HG03159 (cell line): ENCODE measurements around the gene USH1G.
"Not testable (repeated sequence)": the region's sequence is repeated elsewhere in the genome, so short reads cannot be mapped to it uniquely, and the experiment has no call there.

Source experiments
- ATAC-seq: cut with Tn5 transposase; IDR thresholded peaks from one replicate; pipeline ENCODE4 v1.9.1; 2021; ENCODE audit warnings: mild to moderate bottlenecking, moderate library complexity; ENCODE audit not compliant: unreplicated experiment

USH1G gene

DNA sequence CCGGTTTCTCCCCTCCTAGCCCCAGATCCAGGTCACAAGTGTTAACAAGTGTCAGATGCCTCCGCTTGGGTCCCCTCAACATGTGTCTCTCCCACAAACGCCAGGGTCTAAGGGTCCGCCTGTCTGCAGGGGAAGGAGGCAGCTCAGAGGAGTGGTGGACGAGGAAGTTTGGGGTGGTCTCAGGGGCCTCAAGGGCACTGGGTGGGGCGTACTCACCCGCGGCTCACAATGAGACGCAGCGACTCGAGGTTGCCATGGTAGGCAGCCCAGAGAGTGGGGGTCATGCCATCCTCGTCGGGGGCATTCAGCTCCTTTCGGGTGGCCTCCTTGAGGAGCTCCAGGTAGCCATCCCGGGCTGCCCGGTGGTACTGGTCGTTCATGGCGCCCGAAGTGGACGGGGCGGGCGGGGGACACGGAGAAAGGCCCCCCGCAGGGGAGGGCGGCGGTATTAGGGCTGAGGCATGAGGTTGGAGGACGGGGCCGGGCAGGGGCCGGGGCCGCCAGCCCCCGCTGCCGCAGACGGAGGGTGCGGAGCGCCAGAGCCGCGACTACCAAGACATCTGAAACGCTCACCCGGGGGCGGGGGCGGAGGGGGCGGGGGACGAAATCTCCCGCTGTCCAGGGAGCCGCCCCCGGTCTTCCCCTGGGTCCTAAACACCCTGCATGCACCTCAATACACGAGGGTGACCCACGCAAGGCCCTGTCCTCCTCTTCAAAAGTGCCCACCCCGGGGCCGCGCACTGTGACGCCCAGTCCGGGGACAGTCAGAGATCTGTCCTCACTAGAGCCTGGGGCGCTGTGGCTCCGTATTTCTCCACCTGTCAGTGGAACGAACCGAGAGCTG lies at the start of gene USH1G:
Gene USH1G, minus strand, starts transcription at position 562 of the 844 bp plus-strand sequence. Its CDS starts 182 bp downstream, at position 380.
- no peak for ATAC-seq

GRCh38 chr17:74972107-74972972 lies 49.3 kb upstream of the USH1G start, which contains the start of gene HID1:
TSS of gene HID1 (minus strand) at chr17:74972759. CDS start at chr17:74972656, 103 bp downstream.
- ATAC-seq: no peak

DNA sequence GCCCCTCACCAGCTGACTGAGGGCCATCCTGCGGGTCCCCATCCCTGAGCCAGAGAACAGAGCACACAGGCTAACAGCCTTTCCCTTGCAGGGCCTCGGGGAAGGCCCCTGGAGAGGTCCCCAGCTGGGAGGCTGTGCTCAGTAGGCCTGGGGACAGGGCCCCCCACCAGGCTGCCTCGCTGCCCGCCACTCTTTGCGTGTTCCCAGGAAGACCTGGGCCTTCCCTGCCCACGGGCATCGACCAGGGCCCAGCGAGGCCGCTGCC lies 48.7 kb upstream of the USH1G start:
- ATAC-seq: no peak

GRCh38 chr17:74971069-74971841 lies 48.2 kb upstream of the USH1G start:
- ATAC-seq: no peak

- ATAC-seq: no peak
Measured at GRCh38 chr17:74970395-74970794, 47.3 kb upstream of the USH1G start.

GRCh38 chr17:74969501-74969900 lies 46.4 kb upstream of the USH1G start:
- not testable (repeated sequence) for ATAC-seq

- no peak for ATAC-seq
Measured at GRCh38 chr17:74968361-74968780, 45.3 kb upstream of the USH1G start.

DNA sequence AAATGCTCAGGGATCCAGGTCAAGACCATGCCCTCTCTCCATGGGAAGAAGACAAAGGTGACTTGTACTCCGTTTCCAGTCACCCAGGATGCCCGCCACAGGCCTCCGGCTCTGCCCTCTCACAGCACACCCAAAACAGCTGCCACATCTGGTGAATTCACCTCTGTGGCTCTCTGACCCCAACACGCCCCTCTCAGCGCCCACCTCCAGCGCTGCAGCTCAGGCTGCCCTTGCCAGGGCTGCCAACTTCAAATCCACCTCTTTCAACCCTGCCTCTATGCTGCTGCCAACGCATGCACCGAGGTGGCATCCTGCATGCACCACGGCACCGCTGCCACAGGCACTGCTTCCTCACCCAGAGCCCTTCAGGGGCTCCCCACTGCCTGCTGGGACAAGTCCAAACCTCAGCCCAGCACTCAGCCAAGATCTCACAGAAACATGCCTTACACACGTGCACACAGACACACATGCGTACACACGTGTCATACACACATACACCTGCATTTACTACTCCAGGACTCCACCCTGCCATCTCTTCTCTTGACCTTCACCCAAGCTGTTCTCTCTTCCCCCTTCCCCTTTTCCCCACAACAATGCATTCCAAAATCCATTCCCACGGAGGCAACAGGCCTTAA lies 42.0 kb upstream of the USH1G start:
- no peak for ATAC-seq

GRCh38 chr17:74964246-74964761 lies 41.2 kb upstream of the USH1G start:
- no peak for ATAC-seq

GRCh38 chr17:74963656-74964055 lies 40.6 kb upstream of the USH1G start:
- ATAC-seq: no peak

DNA sequence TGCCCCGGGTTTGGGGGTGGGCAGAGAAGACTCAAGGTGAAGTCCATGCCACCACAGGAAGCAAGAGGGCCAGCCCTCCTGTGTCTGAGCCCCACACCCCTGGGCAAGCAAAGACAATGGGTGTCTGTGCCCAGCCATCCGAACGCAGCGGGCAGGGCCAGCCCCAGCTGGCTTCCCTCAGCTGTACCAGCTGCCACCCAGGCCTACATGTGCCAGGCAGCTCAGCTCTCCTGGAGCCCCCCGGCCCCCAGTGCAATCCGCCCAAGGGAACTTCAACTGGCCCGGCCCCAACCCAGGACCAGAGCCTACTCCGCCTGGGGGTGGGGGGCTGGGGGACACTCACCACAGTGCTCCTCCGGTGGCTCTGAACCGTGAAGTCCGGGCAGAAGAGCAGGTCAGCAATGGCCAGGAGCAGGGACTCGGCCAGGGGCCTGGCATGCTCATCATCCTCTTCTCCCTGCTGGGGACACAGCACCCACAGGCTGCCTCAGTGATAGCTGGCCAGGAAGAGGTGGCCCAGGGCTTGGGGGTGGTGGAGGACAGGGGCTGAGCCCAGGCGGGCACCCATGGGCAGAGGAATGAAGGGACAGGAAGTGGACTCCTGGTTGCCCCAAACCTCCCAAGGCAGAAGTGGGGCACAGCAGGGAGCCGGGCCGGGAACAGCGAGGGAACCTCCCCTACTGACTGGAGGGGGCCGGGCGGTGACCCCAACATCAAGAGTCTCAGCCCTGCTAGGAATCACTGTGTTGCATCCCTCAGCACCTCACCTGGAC lies 39.8 kb upstream of the USH1G start:
- no peak for ATAC-seq

DNA sequence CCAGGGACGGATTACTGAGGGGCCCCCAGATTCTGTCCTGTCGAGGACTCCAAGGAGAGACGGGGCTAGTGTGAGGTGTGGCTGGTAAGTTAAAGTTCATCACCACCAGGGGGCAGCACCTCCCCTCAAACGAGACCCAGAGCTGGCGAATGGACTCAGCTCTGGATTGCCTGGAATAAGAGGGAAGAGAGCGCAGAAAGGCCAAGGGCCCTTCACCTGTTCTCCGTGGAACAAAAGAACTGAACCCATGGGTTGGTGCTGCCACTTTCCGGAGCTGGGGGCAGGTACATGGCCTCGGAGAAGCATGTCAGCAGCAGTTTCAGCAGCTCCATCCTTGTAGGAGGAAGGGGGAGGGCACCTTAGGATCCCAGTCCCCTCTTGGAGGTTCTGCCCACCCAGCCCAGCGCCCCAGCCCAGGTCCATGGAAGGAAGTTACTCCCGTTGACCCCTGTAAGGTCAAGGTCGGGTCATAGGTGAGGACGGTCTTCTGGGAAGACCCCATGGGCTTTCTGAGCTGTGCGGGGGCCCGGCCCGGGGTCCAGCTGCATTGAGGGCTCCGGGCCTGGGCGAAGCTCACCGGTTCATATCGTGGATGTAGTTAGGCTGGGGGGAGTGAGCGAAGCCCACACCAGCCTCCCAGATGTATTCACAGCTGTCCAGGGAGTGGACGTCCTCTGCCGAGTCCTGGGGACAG lies 38.7 kb upstream of the USH1G start:
- no peak for ATAC-seq

DNA sequence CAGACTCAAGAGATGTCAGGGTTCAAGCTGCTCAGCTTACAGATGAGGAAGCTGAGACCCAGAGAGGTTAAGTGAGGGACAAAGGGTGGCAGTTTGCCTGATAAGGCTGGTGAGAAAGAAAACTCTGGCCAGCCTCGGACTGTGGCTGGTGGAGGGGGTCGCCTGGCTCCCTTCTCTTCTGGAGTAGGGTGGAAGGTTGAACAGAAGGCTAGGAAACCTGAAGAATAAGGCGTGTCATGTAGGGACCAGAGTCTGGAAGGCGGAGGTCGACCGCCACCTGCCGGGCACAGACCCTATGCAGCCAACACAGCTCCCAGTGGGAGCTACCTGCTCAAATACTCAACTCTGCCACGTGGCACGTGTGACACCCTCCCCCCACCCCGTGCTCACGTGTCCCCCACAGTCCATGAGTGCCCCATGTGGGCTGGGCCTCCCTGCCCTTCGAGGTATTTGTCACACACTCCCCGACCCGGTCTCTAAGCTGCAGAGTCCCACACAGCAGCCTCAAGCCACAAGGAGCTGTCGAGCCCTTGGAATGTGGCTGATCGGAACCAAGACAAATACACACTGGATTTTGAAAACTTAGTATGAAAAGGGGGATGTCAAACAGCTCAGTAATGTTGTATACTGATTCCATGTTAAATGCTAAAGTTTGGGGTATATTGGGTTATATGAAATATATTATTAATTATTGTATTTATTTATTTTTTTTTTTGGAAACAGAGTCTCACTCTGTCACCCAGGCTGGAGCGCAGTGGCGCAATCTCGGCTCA lies 37.7 kb upstream of the USH1G start:
- ATAC-seq: no peak

- no peak for ATAC-seq
Measured at GRCh38 chr17:74959826-74960515, 36.9 kb upstream of the USH1G start.

DNA sequence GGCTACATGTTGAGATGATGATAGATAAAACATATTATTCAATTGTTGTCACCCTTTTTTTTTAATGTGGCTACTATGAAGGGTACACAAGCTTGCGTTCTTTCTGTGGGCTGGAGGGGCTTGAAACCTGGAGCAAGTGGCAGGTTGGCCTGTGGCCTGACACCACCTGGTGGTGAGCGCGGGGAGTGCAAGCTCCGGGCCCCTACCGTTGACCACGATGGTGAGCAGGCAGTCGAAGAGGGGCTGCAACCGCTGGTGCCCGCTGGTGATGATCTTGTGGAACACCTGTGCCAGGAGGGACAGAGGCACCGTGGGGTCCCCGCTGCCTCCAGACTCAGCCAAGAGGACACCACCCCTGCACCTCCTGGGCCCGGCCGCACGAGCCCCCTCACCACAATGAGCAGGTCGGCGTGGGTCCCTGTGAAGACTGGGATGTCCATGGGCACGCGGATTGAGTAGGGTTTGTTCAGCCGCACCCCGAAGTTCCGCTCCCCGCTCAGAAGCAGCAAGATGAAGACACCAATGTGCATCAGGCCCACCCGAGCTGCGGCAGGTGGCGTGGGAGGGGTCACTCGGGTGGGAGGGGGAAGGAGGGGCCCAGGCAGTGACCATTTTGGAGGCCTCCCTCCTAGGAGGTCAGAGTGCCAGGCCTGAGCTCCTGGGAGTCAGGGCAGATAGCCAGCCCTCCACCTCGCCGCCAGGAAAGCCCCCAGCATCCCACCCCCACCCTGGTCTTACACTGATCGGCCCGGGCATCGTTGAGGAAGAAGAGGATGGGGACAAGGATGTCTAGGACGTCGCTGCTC lies 35.1 kb upstream of the USH1G start:
- ATAC-seq: no peak

GRCh38 chr17:74956093-74956492 lies 33.0 kb upstream of the USH1G start:
- no peak for ATAC-seq
